ENCODE measurements around the gene CASP14. TPM values are rescaled to one million over a fixed set of nuclear protein-coding genes. Genes with fewer than 3 reads are reported as not detected.

The CASP14 gene
- total and polyA plus RNA-seq, 2 experiments from 2014 or later: not detected

- Histone ChIP-seq H3K27me3 (ENCODE audit: insufficient read depth) (peaks cover 39% of the 10 kb centered on the region), H3K36me3 (ENCODE audit: insufficient read depth) (no peaks in the 10 kb centered on the region), H3K9me2 (ENCODE audit: insufficient read depth) (no peaks in the 10 kb centered on the region), H3K4me3 (no peak overlapping the region), H4K20me1 (replicated peaks; ENCODE audit: insufficient read depth) (no peaks in the 10 kb centered on the region), H3K4me2 (no peak overlapping the region), H3K27ac (ENCODE audit: low read depth) (no peak overlapping the region), H3K79me2 (replicated peaks; ENCODE audit: insufficient read depth) (no peaks in the 10 kb centered on the region), H2AFZ (no peak overlapping the region), H3K4me1 (ENCODE audit: insufficient read depth) (no peaks in the 10 kb centered on the region), H3F3A (replicated peaks; ENCODE audit: low read depth) (no peaks in the 10 kb centered on the region)
- Mint-ChIP-seq H3K27ac (no peak overlapping the region), H3K4me1 (peaks cover 4% of the 10 kb centered on the region; the same call in 2 of the 3 replicates), H3K9me3 (peaks cover 9% of the 10 kb centered on the region), H3K4me3 (no peak overlapping the region), H3K27me3 (ENCODE audit: insufficient read depth, low read depth, poor library complexity) (peaks cover 36% of the 10 kb centered on the region), H3K36me3 (ENCODE audit: low read depth) (no peaks in the 10 kb centered on the region)
- ATAC-seq: no peak
- TF ChIP-seq EZH2phosphoT487 (IDR thresholded peaks at IDR 0.05; ENCODE audit: unreplicated experiment) (no peak), CTCF (conservative IDR thresholded peaks at IDR 0.05; ENCODE audit: low read depth in 2 of 2) (no peak), CREB1 (CRISPR knock-in tag; IDR thresholded peaks at IDR 0.05; ENCODE audit: low read depth) (no peak), JUNB (IDR thresholded peaks at IDR 0.05; ENCODE audit: unreplicated experiment) (no peak), REST (IDR thresholded peaks at IDR 0.05; ENCODE audit: unreplicated experiment) (no peak), ZNF114 (CRISPR knock-in tag; IDR thresholded peaks at IDR 0.05) (no peak)
- DNase-seq (ENCODE audit: low spot score): no peak
Measured at GRCh38 chr19:15008308-15008707, 41.0 kb upstream of the CASP14 start.

GRCh38 chr19:15010501-15011300 is 38.6 kb upstream of the CASP14 start:
- Histone ChIP-seq H3K4me3 (peak overlapping the region; percentile 76), H2AFZ (peak overlapping the region; percentile 95), H4K20me1 (replicated peaks; ENCODE audit: insufficient read depth) (peaks cover 5% of the 10 kb centered on the region), H3K4me2 (peak overlapping the region; percentile 90), H3K27ac (ENCODE audit: low read depth) (no peak overlapping the region), H3F3A (replicated peaks; ENCODE audit: low read depth) (no peaks in the 10 kb centered on the region), H3K9me2 (ENCODE audit: insufficient read depth) (no peaks in the 10 kb centered on the region), H3K36me3 (ENCODE audit: insufficient read depth) (no peaks in the 10 kb centered on the region), H3K27me3 (ENCODE audit: insufficient read depth) (peaks cover 51% of the 10 kb centered on the region), H3K79me2 (replicated peaks; ENCODE audit: insufficient read depth) (no peaks in the 10 kb centered on the region), H3K4me1 (ENCODE audit: insufficient read depth) (no peaks in the 10 kb centered on the region)
- no peak overlapping the region; the same call in 1 of the 2 replicates for H3K27ac Mint-ChIP-seq
- TF ChIP-seq POLR2AphosphoS5 (IDR thresholded peaks at IDR 0.05; ENCODE audit: low read depth): peak; percentile 52; the same call in 1 of the 2 replicates
- no peak for TF ChIP-seq ETS1 (IDR thresholded peaks at IDR 0.05)
- no peak for TF ChIP-seq CREB1 (CRISPR knock-in tag; IDR thresholded peaks at IDR 0.05; ENCODE audit: low read depth)
- TF ChIP-seq EZH2 (IDR thresholded peaks at IDR 0.05; ENCODE audit: low read depth, unreplicated experiment): no peak
- no peak for TF ChIP-seq JUNB (IDR thresholded peaks at IDR 0.05; ENCODE audit: unreplicated experiment)
- no peak for TF ChIP-seq ZNF114 (CRISPR knock-in tag; IDR thresholded peaks at IDR 0.05)
- TF ChIP-seq CTCF (conservative IDR thresholded peaks at IDR 0.05; ENCODE audit: low read depth in 2 of 2): 0 out of 4 replicates have a peak, but pooled peaks of 1 of the 2 experiments have one; percentile 14
- TF ChIP-seq STAT1 (IDR thresholded peaks at IDR 0.05; ENCODE audit: unreplicated experiment): no peak
- H3K9me3 Mint-ChIP-seq: no peaks in the 10 kb centered on the region; the same call in 1 of the 3 replicates
- ATAC-seq: peak; percentile 94
- peak overlapping the region; percentile 80 for H3K4me3 Mint-ChIP-seq
- no peaks in the 10 kb centered on the region for H3K36me3 Mint-ChIP-seq (ENCODE audit: low read depth)
- peaks cover 41% of the 10 kb centered on the region for H3K27me3 Mint-ChIP-seq (ENCODE audit: insufficient read depth, low read depth, poor library complexity)
- peaks cover 4% of the 10 kb centered on the region; the same call in 2 of the 3 replicates for H3K4me1 Mint-ChIP-seq
- peak; percentile 94 for DNase-seq (ENCODE audit: low spot score)
